Daoy (cell line): Measurements from ENCODE around the gene RHOU. TPM values are rescaled to one million over a fixed set of nuclear protein-coding genes. Genes with fewer than 3 reads are reported as not detected.
A peak's percentile ranks its signal among the peaks of the same experiment; 100 is the strongest.

Experiments
- DNase-seq: peaks from one replicate; pipeline ENCODE4 v3.0.0-alpha.2; 2015; ENCODE audit warnings: low read depth
- total RNA-seq: library from RNA; depleted of rRNA; stranded (reverse); fragments of >200 nt; shearing (Covaris generic); gene quantifications from 2 replicates; pipeline ENCODE4 v1.2.3, GENCODE V29; 2014; rRNA removed

Gene RHOU
- total RNA-seq, 1 experiment from 2014 or later, result 1.9 TPM

GRCh38 chr1:228784181-228784580 is 48.9 kb downstream of the RHOU start:
- no peak for DNase-seq

- no peak for DNase-seq
These were observed 50.4 kb downstream of the RHOU start for GRCh38 chr1:228785366-228786330.

- no peak for DNase-seq
These were observed 51.3 kb downstream of the RHOU start for GRCh38 chr1:228786361-228787129.

- no peak for DNase-seq
These were observed 56.5 kb downstream of the RHOU start for GRCh38 chr1:228791791-228792190.

GRCh38 chr1:228792601-228793000 is 57.3 kb downstream of the RHOU start:
- no peak for DNase-seq

- DNase-seq, result no peak
These were observed 57.8 kb downstream of the RHOU start for GRCh38 chr1:228793032-228793431.

- peak; percentile 27 for DNase-seq
These were observed 58.9 kb downstream of the RHOU start for GRCh38 chr1:228794173-228794572.

- DNase-seq, result no peak
These were observed 59.5 kb downstream of the RHOU start for GRCh38 chr1:228794810-228795209.

GRCh38 chr1:228795596-228795995 is 60.3 kb downstream of the RHOU start:
- no peak for DNase-seq

Other genes starting within 250 kb of the RHOU start
- 40.5 and 43.1 TPM in 2 replicates for gene RNF187, start 248.1 kb upstream of the RHOU start, total RNA-seq